ENCODE measurements around the gene MAFG. TPM values are rescaled to one million over a fixed set of nuclear protein-coding genes. Genes with fewer than 3 reads are reported as not detected.

MAFG gene
- polyA plus RNA-seq, 1 donor from 2014 or later, result 11.8 TPM

DNA sequence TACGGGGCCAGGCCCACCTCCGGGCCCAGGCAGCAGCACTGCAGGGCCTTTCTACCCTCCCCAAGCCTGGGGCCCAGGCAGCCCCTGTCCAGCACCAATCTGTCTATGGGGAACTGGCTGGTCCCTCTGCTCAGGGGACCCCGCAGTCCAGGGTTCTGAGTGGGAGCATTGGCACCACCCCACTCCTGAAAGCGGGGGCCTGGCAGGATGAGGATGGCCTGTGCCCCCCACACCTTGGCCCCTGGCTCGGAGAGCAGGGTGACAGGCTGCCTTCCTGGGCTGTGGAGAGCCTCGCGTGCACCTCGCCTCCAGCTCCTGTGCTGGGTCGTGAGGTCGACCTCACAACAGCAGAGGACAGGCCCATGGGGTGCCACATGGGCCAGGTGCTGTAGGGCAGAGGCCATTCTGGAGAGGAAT, 24.1 kb downstream of the MAFG start:
- no peaks in the 10 kb centered on the region for H4K20me1 ChIP-seq (ENCODE audit: insufficient read depth)
- H3K9me3 ChIP-seq (ENCODE audit: low read length), result no peaks in the 10 kb centered on the region
- no peak overlapping the region for H3K4me2 ChIP-seq (ENCODE audit: low read length)
- H3K79me2 ChIP-seq (replicated peaks; ENCODE audit: insufficient read depth, low read length), result no peaks in the 10 kb centered on the region
- no peaks in the 10 kb centered on the region for H3K9me2 ChIP-seq (ENCODE audit: insufficient read depth, low read length)
- no peaks in the 10 kb centered on the region for H3F3A ChIP-seq (ENCODE audit: insufficient read depth, low read length, poor library complexity, severe bottlenecking)
- H3K27me3 ChIP-seq (ENCODE audit: insufficient read depth, low read depth, low read length), result peaks cover 19% of the 10 kb centered on the region
- TF ChIP-seq EZH2 (IDR thresholded peaks at IDR 0.05; ENCODE audit: borderline replicate concordance, insufficient read depth, low read length, poor library complexity, severe bottlenecking) (no peak), MXI1 (conservative IDR thresholded peaks at IDR 0.05; ENCODE audit: poor library complexity, severe bottlenecking) (no peak), RAD21 (conservative IDR thresholded peaks at IDR 0.05) (no peak), TAF1 (IDR thresholded peaks at IDR 0.05; ENCODE audit: low read depth) (no peak), REST (IDR thresholded peaks at IDR 0.05; ENCODE audit: borderline replicate concordance) (no peak), SMC3 (conservative IDR thresholded peaks at IDR 0.05; ENCODE audit: poor library complexity) (no peak), POLR2AphosphoS5 (IDR thresholded peaks at IDR 0.05) (no peak), EP300 (conservative IDR thresholded peaks at IDR 0.05; ENCODE audit: poor library complexity, severe bottlenecking) (no peak)
- TF ChIP-seq, protein P1, sequence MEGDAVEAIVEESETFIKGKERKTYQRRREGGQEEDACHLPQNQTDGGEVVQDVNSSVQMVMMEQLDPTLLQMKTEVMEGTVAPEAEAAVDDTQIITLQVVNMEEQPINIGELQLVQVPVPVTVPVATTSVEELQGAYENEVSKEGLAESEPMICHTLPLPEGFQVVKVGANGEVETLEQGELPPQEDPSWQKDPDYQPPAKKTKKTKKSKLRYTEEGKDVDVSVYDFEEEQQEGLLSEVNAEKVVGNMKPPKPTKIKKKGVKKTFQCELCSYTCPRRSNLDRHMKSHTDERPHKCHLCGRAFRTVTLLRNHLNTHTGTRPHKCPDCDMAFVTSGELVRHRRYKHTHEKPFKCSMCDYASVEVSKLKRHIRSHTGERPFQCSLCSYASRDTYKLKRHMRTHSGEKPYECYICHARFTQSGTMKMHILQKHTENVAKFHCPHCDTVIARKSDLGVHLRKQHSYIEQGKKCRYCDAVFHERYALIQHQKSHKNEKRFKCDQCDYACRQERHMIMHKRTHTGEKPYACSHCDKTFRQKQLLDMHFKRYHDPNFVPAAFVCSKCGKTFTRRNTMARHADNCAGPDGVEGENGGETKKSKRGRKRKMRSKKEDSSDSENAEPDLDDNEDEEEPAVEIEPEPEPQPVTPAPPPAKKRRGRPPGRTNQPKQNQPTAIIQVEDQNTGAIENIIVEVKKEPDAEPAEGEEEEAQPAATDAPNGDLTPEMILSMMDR (IDR thresholded peaks at IDR 0.05; ENCODE audit: poor library complexity, severe bottlenecking), result no peak
- H3K9ac ChIP-seq (ENCODE audit: low read length), result no peak overlapping the region
- no peaks in the 10 kb centered on the region for H3K36me3 ChIP-seq (ENCODE audit: insufficient read depth, low read length)
- no peak overlapping the region for H3K4me3 ChIP-seq (ENCODE audit: low read length)
- H3K27ac ChIP-seq (ENCODE audit: low read length), result no peak overlapping the region
- H2AFZ ChIP-seq (ENCODE audit: low read depth, low read length), result no peak overlapping the region

- no peak overlapping the region for H3K9ac ChIP-seq (ENCODE audit: low read length)
- H3K36me3 ChIP-seq (ENCODE audit: insufficient read depth, low read length), result no peaks in the 10 kb centered on the region
- no peak overlapping the region for H3K27ac ChIP-seq (ENCODE audit: low read length)
- H3K27me3 ChIP-seq (ENCODE audit: insufficient read depth, low read depth, low read length), result peaks cover 19% of the 10 kb centered on the region
- no peaks in the 10 kb centered on the region for H3F3A ChIP-seq (ENCODE audit: insufficient read depth, low read length, poor library complexity, severe bottlenecking)
- H2AFZ ChIP-seq (ENCODE audit: low read depth, low read length), result no peak overlapping the region
- H3K9me3 ChIP-seq (ENCODE audit: low read length), result no peaks in the 10 kb centered on the region
- no peaks in the 10 kb centered on the region for H4K20me1 ChIP-seq (ENCODE audit: insufficient read depth)
- no peak overlapping the region for H3K4me3 ChIP-seq (ENCODE audit: low read length)
- no peak for TF ChIP-seq MXI1 (conservative IDR thresholded peaks at IDR 0.05; ENCODE audit: poor library complexity, severe bottlenecking)
- TF ChIP-seq EP300 (conservative IDR thresholded peaks at IDR 0.05; ENCODE audit: poor library complexity, severe bottlenecking), result no peak
- TF ChIP-seq EZH2 (IDR thresholded peaks at IDR 0.05; ENCODE audit: borderline replicate concordance, insufficient read depth, low read length, poor library complexity, severe bottlenecking), result no peak
- no peak for TF ChIP-seq SMC3 (conservative IDR thresholded peaks at IDR 0.05; ENCODE audit: poor library complexity)
- TF ChIP-seq RAD21 (conservative IDR thresholded peaks at IDR 0.05), result no peak
- TF ChIP-seq POLR2AphosphoS5 (IDR thresholded peaks at IDR 0.05), result no peak
- TF ChIP-seq, protein P1 (IDR thresholded peaks at IDR 0.05; ENCODE audit: poor library complexity, severe bottlenecking), result no peak
- TF ChIP-seq REST (IDR thresholded peaks at IDR 0.05; ENCODE audit: borderline replicate concordance), result no peak
- no peak for TF ChIP-seq TAF1 (IDR thresholded peaks at IDR 0.05; ENCODE audit: low read depth)
- no peaks in the 10 kb centered on the region for H3K9me2 ChIP-seq (ENCODE audit: insufficient read depth, low read length)
- no peaks in the 10 kb centered on the region for H3K79me2 ChIP-seq (replicated peaks; ENCODE audit: insufficient read depth, low read length)
- H3K4me2 ChIP-seq (ENCODE audit: low read length), result no peak overlapping the region
Measured at GRCh38 chr17:81902653-81903414, 24.7 kb downstream of the MAFG start.
